ENCODE measurements around the gene PKP2.
A peak's percentile ranks its signal among the peaks of the same experiment; 100 is the strongest.
"Not testable (repeated sequence)": the region's sequence is repeated elsewhere in the genome, so short reads cannot be mapped to it uniquely, and the experiment has no call there.

PKP2 gene

GRCh38 chr12:32897281-32897610 lies 669 bp upstream of the PKP2 start:
- H3K4me1 ChIP-seq (ENCODE audit: control insufficient read depth in 1 of 2, insufficient read depth in 2 of 2, low read length in 2 of 2): peaks cover 34 to 40% of the 10 kb centered on the region in 2 donors
- peaks cover 4 to 8% of the 10 kb centered on the region in 2 donors for H3K27me3 ChIP-seq (ENCODE audit: control insufficient read depth in 1 of 2, insufficient read depth in 2 of 2, low read length in 2 of 2)
- H3K4me3 ChIP-seq (ENCODE audit: low read depth in 1 of 2, low read length in 2 of 2): peak overlapping the region; percentile 65 to 76
- H3K9me3 ChIP-seq (ENCODE audit: control insufficient read depth in 1 of 2, low read length in 2 of 2): no peaks in the 10 kb centered on the region
- peak overlapping the region; percentile 39 to 60 for H3K9ac ChIP-seq (ENCODE audit: low read depth in 1 of 2, low read length in 2 of 2)
- peak overlapping the region; percentile 53 for H3K27ac ChIP-seq (ENCODE audit: low read depth, low read length)
- no peaks in the 10 kb centered on the region for H3K36me3 ChIP-seq (ENCODE audit: control insufficient read depth in 1 of 2, insufficient read depth in 2 of 2, low read length in 2 of 2)

DNA sequence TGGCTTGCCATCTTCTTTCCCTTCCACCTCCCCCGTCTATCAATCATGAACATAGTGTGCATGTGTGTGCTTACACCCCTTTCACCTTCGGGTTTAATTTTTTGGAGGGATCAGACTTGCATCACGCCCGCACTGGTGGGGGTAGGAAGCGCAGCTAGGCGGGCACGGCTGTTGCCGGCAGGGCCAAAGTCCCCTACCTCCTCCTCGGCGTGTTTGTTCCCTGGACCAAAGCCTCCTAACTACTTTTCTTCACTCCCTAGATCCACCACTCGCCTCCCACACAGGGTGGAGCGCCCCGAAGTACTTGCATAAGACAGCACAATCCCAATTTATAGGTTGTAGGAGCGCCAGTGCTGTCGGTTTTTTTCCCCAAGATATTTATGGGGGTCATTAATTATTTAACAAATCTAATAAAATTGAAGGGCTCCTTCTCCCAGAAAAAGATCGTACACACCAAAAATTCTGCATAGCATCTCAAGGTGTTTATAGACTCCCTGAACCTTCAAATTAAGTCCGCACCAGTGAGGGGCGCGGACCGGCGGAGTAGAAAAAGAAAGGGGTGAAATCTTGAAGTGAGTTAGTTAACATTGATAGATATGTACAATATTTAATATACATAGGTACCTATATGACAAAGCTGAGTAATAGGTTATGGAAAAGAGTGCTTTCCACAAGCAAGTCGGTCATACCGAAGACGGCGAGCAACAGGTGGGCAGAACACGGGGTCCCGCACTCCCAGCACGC lies 717 bp downstream of the PKP2 start:
- Histone ChIP-seq H3K9ac (ENCODE audit: low read depth in 1 of 2, low read length in 2 of 2) (peak overlapping the region; percentile 58 to 83), H3K27ac (ENCODE audit: low read depth, low read length) (peak overlapping the region; percentile 85), H3K4me1 (ENCODE audit: control insufficient read depth in 1 of 2, insufficient read depth in 2 of 2, low read length in 2 of 2) (peaks cover 38 to 45% of the 10 kb centered on the region in 2 donors), H3K4me3 (ENCODE audit: low read depth in 1 of 2, low read length in 2 of 2) (peak overlapping the region; percentile 90 to 95), H3K36me3 (ENCODE audit: control insufficient read depth in 1 of 2, insufficient read depth in 2 of 2, low read length in 2 of 2) (no peaks in the 10 kb centered on the region), H3K9me3 (ENCODE audit: control insufficient read depth in 1 of 2, low read length in 2 of 2) (no peaks in the 10 kb centered on the region), H3K27me3 (ENCODE audit: control insufficient read depth in 1 of 2, insufficient read depth in 2 of 2, low read length in 2 of 2) (peaks cover 4 to 8% of the 10 kb centered on the region in 2 donors)

DNA sequence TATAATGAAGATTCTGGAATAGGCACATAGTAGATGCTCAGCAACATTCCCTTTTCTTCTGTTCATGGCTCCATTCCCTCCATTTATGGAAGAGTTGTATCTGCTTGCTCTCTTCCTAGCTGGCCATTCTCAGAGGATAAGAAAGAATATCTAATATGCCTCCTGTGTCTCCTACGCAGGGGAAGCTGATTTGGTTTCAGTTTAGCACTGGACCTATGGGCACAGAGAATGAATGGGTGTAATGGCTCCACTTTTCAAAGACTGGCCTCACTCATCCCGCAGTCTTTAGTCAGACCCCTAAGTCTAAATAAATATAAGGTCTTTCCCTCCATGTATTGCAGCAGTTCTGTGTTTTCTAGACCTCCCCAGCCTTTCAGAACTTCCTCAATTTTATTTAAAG lies 2.0 kb downstream of the PKP2 start:
- H3K27me3 ChIP-seq (ENCODE audit: control insufficient read depth in 1 of 2, insufficient read depth in 2 of 2, low read length in 2 of 2): peaks cover 4 to 8% of the 10 kb centered on the region in 2 donors
- H3K9ac ChIP-seq (ENCODE audit: low read depth in 1 of 2, low read length in 2 of 2): no peak overlapping the region
- peak overlapping the region; percentile 49 to 90 for H3K4me3 ChIP-seq (ENCODE audit: low read depth in 1 of 2, low read length in 2 of 2)
- no peaks in the 10 kb centered on the region for H3K9me3 ChIP-seq (ENCODE audit: control insufficient read depth in 1 of 2, low read length in 2 of 2)
- no peaks in the 10 kb centered on the region for H3K36me3 ChIP-seq (ENCODE audit: control insufficient read depth in 1 of 2, insufficient read depth in 2 of 2, low read length in 2 of 2)
- peaks cover 32 to 39% of the 10 kb centered on the region in 2 donors for H3K4me1 ChIP-seq (ENCODE audit: control insufficient read depth in 1 of 2, insufficient read depth in 2 of 2, low read length in 2 of 2)
- H3K27ac ChIP-seq (ENCODE audit: low read depth, low read length): no peak overlapping the region

GRCh38 chr12:32893458-32893857 lies 3.1 kb downstream of the PKP2 start:
- Histone ChIP-seq H3K27me3 (ENCODE audit: control insufficient read depth in 1 of 2, insufficient read depth in 2 of 2, low read length in 2 of 2) (peaks cover 4 to 8% of the 10 kb centered on the region in 2 donors), H3K4me1 (ENCODE audit: control insufficient read depth in 1 of 2, insufficient read depth in 2 of 2, low read length in 2 of 2) (peaks cover 32 to 40% of the 10 kb centered on the region in 2 donors), H3K9me3 (ENCODE audit: control insufficient read depth in 1 of 2, low read length in 2 of 2) (no peaks in the 10 kb centered on the region), H3K36me3 (ENCODE audit: control insufficient read depth in 1 of 2, insufficient read depth in 2 of 2, low read length in 2 of 2) (no peaks in the 10 kb centered on the region), H3K9ac (ENCODE audit: low read depth in 1 of 2, low read length in 2 of 2) (peak overlapping the region in 1 of 2 donors; percentile 54), H3K4me3 (ENCODE audit: low read depth in 1 of 2, low read length in 2 of 2) (peak overlapping the region; percentile 47 to 53), H3K27ac (ENCODE audit: low read depth, low read length) (no peak overlapping the region)

- Histone ChIP-seq H3K36me3 (ENCODE audit: control insufficient read depth in 1 of 2, insufficient read depth in 2 of 2, low read length in 2 of 2) (no peaks in the 10 kb centered on the region), H3K4me1 (ENCODE audit: control insufficient read depth in 1 of 2, insufficient read depth in 2 of 2, low read length in 2 of 2) (peaks cover 28 to 36% of the 10 kb centered on the region in 2 donors), H3K9ac (ENCODE audit: low read depth in 1 of 2, low read length in 2 of 2) (peak overlapping the region in 1 of 2 donors; percentile 54), H3K9me3 (ENCODE audit: control insufficient read depth in 1 of 2, low read length in 2 of 2) (no peaks in the 10 kb centered on the region), H3K27me3 (ENCODE audit: control insufficient read depth in 1 of 2, insufficient read depth in 2 of 2, low read length in 2 of 2) (peaks cover 4 to 8% of the 10 kb centered on the region in 2 donors), H3K4me3 (ENCODE audit: low read depth in 1 of 2, low read length in 2 of 2) (peak overlapping the region; percentile 47 to 53), H3K27ac (ENCODE audit: low read depth, low read length) (no peak overlapping the region)
Observed at GRCh38 chr12:32893043-32893442, 3.5 kb downstream of the PKP2 start.

GRCh38 chr12:32892369-32892768 lies 4.2 kb downstream of the PKP2 start:
- not testable (repeated sequence) for H3K4me3 ChIP-seq (ENCODE audit: low read depth in 1 of 2, low read length in 2 of 2); H3K9ac ChIP-seq (ENCODE audit: low read depth in 1 of 2, low read length in 2 of 2); H3K9me3 ChIP-seq (ENCODE audit: control insufficient read depth in 1 of 2, low read length in 2 of 2); H3K27ac ChIP-seq (ENCODE audit: low read depth, low read length); H3K36me3 ChIP-seq (ENCODE audit: control insufficient read depth in 1 of 2, insufficient read depth in 2 of 2, low read length in 2 of 2); H3K27me3 ChIP-seq (ENCODE audit: control insufficient read depth in 1 of 2, insufficient read depth in 2 of 2, low read length in 2 of 2)
- H3K4me1 ChIP-seq (ENCODE audit: control insufficient read depth in 1 of 2, insufficient read depth in 2 of 2, low read length in 2 of 2): peaks cover 24 to 29% of the 10 kb centered on the region in 2 donors

- peaks cover 4 to 8% of the 10 kb centered on the region in 2 donors for H3K27me3 ChIP-seq (ENCODE audit: control insufficient read depth in 1 of 2, insufficient read depth in 2 of 2, low read length in 2 of 2)
Observed at GRCh38 chr12:32891956-32892355, 4.6 kb downstream of the PKP2 start.

DNA sequence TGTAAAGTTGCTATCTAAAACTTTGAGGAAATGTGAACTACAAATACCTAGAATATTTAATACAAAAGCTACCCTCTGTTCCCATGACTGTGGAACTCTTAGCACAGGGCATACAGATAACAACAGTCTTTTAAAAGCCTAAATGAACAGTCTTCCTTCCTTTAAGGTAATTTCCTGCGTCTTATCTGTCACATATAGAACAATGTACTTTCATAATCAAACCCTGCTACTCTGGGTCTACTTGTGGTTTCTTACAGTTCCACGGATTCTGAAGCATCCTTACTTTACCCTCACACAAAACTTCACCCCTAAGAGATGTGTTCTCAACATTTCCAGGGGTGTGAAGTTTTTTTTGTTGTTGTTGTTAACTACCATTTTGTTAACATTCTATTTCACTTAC lies 5.1 kb downstream of the PKP2 start:
- no peak overlapping the region for H3K9ac ChIP-seq (ENCODE audit: low read depth in 1 of 2, low read length in 2 of 2)
- no peaks in the 10 kb centered on the region for H3K36me3 ChIP-seq (ENCODE audit: control insufficient read depth in 1 of 2, insufficient read depth in 2 of 2, low read length in 2 of 2)
- H3K27ac ChIP-seq (ENCODE audit: low read depth, low read length): no peak overlapping the region
- peaks cover 4 to 8% of the 10 kb centered on the region in 2 donors for H3K27me3 ChIP-seq (ENCODE audit: control insufficient read depth in 1 of 2, insufficient read depth in 2 of 2, low read length in 2 of 2)
- no peak overlapping the region for H3K4me3 ChIP-seq (ENCODE audit: low read depth in 1 of 2, low read length in 2 of 2)
- peaks cover 24 to 26% of the 10 kb centered on the region in 2 donors for H3K4me1 ChIP-seq (ENCODE audit: control insufficient read depth in 1 of 2, insufficient read depth in 2 of 2, low read length in 2 of 2)
- H3K9me3 ChIP-seq (ENCODE audit: control insufficient read depth in 1 of 2, low read length in 2 of 2): no peaks in the 10 kb centered on the region

More at GRCh38 chr12:32891956-32892355, 4.6 kb downstream of the PKP2 start:
- H3K9me3 ChIP-seq (ENCODE audit: control insufficient read depth in 1 of 2, low read length in 2 of 2): no peaks in the 10 kb centered on the region
- H3K9ac ChIP-seq (ENCODE audit: low read depth in 1 of 2, low read length in 2 of 2): no peak overlapping the region
- no peak overlapping the region for H3K27ac ChIP-seq (ENCODE audit: low read depth, low read length)
- no peak overlapping the region for H3K4me3 ChIP-seq (ENCODE audit: low read depth in 1 of 2, low read length in 2 of 2)
- H3K36me3 ChIP-seq (ENCODE audit: control insufficient read depth in 1 of 2, insufficient read depth in 2 of 2, low read length in 2 of 2): no peaks in the 10 kb centered on the region
- H3K4me1 ChIP-seq (ENCODE audit: control insufficient read depth in 1 of 2, insufficient read depth in 2 of 2, low read length in 2 of 2): peaks cover 24 to 26% of the 10 kb centered on the region in 2 donors

GRCh38 chr12:32889011-32889760 lies 7.4 kb downstream of the PKP2 start:
- H3K27ac ChIP-seq (ENCODE audit: low read depth, low read length): no peak overlapping the region
- H3K9ac ChIP-seq (ENCODE audit: low read depth in 1 of 2, low read length in 2 of 2): no peak overlapping the region
- H3K4me1 ChIP-seq (ENCODE audit: control insufficient read depth in 1 of 2, insufficient read depth in 2 of 2, low read length in 2 of 2): peaks cover 15 to 31% of the 10 kb centered on the region in 2 donors
- H3K9me3 ChIP-seq (ENCODE audit: control insufficient read depth in 1 of 2, low read length in 2 of 2): no peaks in the 10 kb centered on the region
- H3K4me3 ChIP-seq (ENCODE audit: low read depth in 1 of 2, low read length in 2 of 2): no peak overlapping the region
- no peaks in the 10 kb centered on the region for H3K36me3 ChIP-seq (ENCODE audit: control insufficient read depth in 1 of 2, insufficient read depth in 2 of 2, low read length in 2 of 2)
- H3K27me3 ChIP-seq (ENCODE audit: control insufficient read depth in 1 of 2, insufficient read depth in 2 of 2, low read length in 2 of 2): no peaks in the 10 kb centered on the region

DNA sequence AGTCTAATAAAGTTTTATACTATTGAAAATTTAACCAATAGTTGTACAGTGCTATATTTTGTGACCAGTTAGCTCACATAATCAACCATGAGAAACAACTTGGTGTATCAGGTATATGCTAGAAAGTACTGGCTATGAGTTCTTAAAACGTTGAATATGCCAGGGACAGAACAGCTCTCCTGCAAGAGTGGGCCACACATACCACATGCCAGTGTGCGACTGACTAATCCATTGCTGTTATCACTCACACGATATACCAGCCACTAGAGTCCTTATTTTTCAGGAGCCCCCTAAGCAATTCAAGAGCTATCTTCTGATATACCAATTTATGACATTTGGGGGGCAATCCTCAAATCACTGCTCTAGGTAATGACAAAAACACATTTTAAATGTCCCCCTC lies 9.5 kb downstream of the PKP2 start:
- Histone ChIP-seq H3K4me3 (ENCODE audit: low read depth in 1 of 2, low read length in 2 of 2) (no peak overlapping the region), H3K9me3 (ENCODE audit: control insufficient read depth in 1 of 2, low read length in 2 of 2) (no peaks in the 10 kb centered on the region), H3K4me1 (ENCODE audit: control insufficient read depth in 1 of 2, insufficient read depth in 2 of 2, low read length in 2 of 2) (peaks cover 3 to 26% of the 10 kb centered on the region in 2 donors), H3K36me3 (ENCODE audit: control insufficient read depth in 1 of 2, insufficient read depth in 2 of 2, low read length in 2 of 2) (peaks cover 0 to 3% of the 10 kb centered on the region in 2 donors), H3K27ac (ENCODE audit: low read depth, low read length) (no peak overlapping the region), H3K9ac (ENCODE audit: low read depth in 1 of 2, low read length in 2 of 2) (no peak overlapping the region), H3K27me3 (ENCODE audit: control insufficient read depth in 1 of 2, insufficient read depth in 2 of 2, low read length in 2 of 2) (no peaks in the 10 kb centered on the region)
